SK-N-SH treated with all-trans-retinoic acid at 6 μM for 48 hours (cell line): ENCODE results near the gene ANKRD55.
A peak's percentile ranks its signal among the peaks of the same experiment; 100 is the strongest.

Source experiments
- ATAC-seq: fragments of 200-7000 bp; cut with Tn5 transposase; 3 replicates; pipeline ENCODE4 v1.9.1; 2020; ENCODE audit warnings: mild to moderate bottlenecking, moderate library complexity
- ARNTL ChIP-seq: fragments of 450-650 bp; formaldehyde crosslinking; IDR thresholded peaks from 2 replicates; pipeline ENCODE4 v1.5.0; 2020; ENCODE audit warnings: low read depth, mild to moderate bottlenecking, moderate library complexity, borderline replicate concordance
- BACH2 ChIP-seq: fragments of 250-450 bp; sonication (Bioruptor Pico); IDR thresholded peaks from 2 replicates; pipeline ENCODE4 v1.9.0; 2021; ENCODE audit warnings: mild to moderate bottlenecking, borderline replicate concordance
- CSDC2 ChIP-seq: fragments of 250-450 bp; sonication (Bioruptor Pico); IDR thresholded peaks from 2 replicates; pipeline ENCODE4 v1.5.0; 2020; ENCODE audit warnings: mild to moderate bottlenecking, moderate library complexity
- ESRRG ChIP-seq: fragments of 250-450 bp; sonication (Bioruptor Pico); IDR thresholded peaks from 2 replicates; pipeline ENCODE4 v1.6.1; 2021; ENCODE audit warnings: mild to moderate bottlenecking
- GLIS3 ChIP-seq: fragments of 250-450 bp; sonication (Bioruptor Pico); IDR thresholded peaks from 2 replicates; pipeline ENCODE4 v1.5.0; 2020; ENCODE audit warnings: mild to moderate bottlenecking, moderate library complexity
- ISL1 ChIP-seq: fragments of 250-450 bp; sonication (Bioruptor Pico); IDR thresholded peaks from 2 replicates; pipeline ENCODE4 v2.1.2; 2022; ENCODE audit warnings: mild to moderate bottlenecking, moderate library complexity
- OSR1 ChIP-seq: fragments of 250-450 bp; sonication (Bioruptor Pico); IDR thresholded peaks from 2 replicates; pipeline ENCODE4 v1.8.0; 2022; ENCODE audit warnings: moderate library complexity, mild to moderate bottlenecking, inconsistent platforms
- RARB ChIP-seq: fragments of 250-450 bp; sonication (Bioruptor Pico); IDR thresholded peaks from 2 replicates; pipeline ENCODE4 v1.8.0; 2021; ENCODE audit warnings: mild to moderate bottlenecking, moderate library complexity
- SNAI2 ChIP-seq: fragments of 250-450 bp; sonication (Bioruptor Pico); IDR thresholded peaks from 2 replicates; pipeline ENCODE4 v1.5.0; 2020; ENCODE audit warnings: mild to moderate bottlenecking, moderate library complexity
- ZNF565 ChIP-seq: fragments of 450-650 bp; formaldehyde crosslinking; conservative IDR thresholded peaks from 2 replicates; pipeline ENCODE4 v1.5.0; 2020; ENCODE audit warnings: low read depth, mild to moderate bottlenecking, moderate library complexity
- ZNF70 ChIP-seq: fragments of 450-650 bp; formaldehyde crosslinking; IDR thresholded peaks from 2 replicates; pipeline ENCODE4 v1.5.0; 2020; ENCODE audit warnings: mild to moderate bottlenecking, moderate library complexity
- ZNF8 ChIP-seq: fragments of 450-650 bp; formaldehyde crosslinking; IDR thresholded peaks from 2 replicates; pipeline ENCODE4 v1.5.0; 2020; ENCODE audit warnings: mild to moderate bottlenecking, moderate library complexity
- TF ChIP-seq, protein P1 (sequence below): fragments of 250-450 bp; sonication (Bioruptor Pico); IDR thresholded peaks from 2 replicates; pipeline ENCODE4 v1.5.1; 2021; ENCODE audit warnings: mild to moderate bottlenecking, moderate library complexity
- TF ChIP-seq, protein P2 (sequence below): fragments of 250-450 bp; sonication (Bioruptor Pico); IDR thresholded peaks from 2 replicates; pipeline ENCODE4 v1.8.0; 2020; ENCODE audit warnings: mild to moderate bottlenecking, moderate library complexity, borderline replicate concordance
- TF ChIP-seq, protein P3 (sequence below): fragments of 250-450 bp; sonication (Bioruptor Pico); IDR thresholded peaks from 2 replicates; pipeline ENCODE4 v1.5.1; 2020; ENCODE audit warnings: low read depth, mild to moderate bottlenecking, moderate library complexity
- TF ChIP-seq, protein P4 (sequence below): fragments of 250-450 bp; sonication (Bioruptor Pico); IDR thresholded peaks from 2 replicates; pipeline ENCODE4 v1.8.0; 2021; ENCODE audit warnings: low read depth, mild to moderate bottlenecking, moderate library complexity, borderline replicate concordance
- TF ChIP-seq, protein P5 (sequence below): fragments of 250-450 bp; sonication (Bioruptor Pico); IDR thresholded peaks from 2 replicates; pipeline ENCODE4 v1.5.0; 2020; ENCODE audit warnings: mild to moderate bottlenecking, moderate library complexity

Gene ANKRD55

DNA sequence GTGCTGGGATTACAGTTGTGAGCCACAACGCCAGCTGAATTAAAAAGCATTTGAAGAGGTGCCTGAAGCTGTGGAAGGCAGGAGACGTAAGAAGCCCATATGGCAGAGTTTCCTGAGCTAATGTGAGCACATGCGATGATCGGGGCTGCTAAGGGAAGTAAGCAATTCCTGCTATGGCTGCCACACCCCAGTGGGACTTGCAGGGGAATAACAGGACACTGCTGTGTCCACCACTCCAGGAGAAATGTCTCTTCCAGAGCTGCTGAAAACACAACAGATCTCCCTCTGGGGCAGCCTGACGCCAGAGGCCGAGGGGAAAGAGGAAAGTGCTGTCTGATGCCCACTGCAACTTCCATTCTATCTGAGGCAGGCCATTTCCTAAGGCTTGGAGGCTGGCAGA lies 46.2 kb upstream of the ANKRD55 start (continued):
- TF ChIP-seq, protein P1, sequence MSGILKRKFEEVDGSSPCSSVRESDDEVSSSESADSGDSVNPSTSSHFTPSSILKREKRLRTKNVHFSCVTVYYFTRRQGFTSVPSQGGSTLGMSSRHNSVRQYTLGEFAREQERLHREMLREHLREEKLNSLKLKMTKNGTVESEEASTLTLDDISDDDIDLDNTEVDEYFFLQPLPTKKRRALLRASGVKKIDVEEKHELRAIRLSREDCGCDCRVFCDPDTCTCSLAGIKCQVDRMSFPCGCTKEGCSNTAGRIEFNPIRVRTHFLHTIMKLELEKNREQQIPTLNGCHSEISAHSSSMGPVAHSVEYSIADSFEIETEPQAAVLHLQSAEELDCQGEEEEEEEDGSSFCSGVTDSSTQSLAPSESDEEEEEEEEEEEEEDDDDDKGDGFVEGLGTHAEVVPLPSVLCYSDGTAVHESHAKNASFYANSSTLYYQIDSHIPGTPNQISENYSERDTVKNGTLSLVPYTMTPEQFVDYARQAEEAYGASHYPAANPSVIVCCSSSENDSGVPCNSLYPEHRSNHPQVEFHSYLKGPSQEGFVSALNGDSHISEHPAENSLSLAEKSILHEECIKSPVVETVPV = no peak
- TF ChIP-seq ZNF8 (no peak), ZNF565 (CRISPR knock-in tag) (no peak)
- TF ChIP-seq, all 23 proteins: peak for 0

DNA sequence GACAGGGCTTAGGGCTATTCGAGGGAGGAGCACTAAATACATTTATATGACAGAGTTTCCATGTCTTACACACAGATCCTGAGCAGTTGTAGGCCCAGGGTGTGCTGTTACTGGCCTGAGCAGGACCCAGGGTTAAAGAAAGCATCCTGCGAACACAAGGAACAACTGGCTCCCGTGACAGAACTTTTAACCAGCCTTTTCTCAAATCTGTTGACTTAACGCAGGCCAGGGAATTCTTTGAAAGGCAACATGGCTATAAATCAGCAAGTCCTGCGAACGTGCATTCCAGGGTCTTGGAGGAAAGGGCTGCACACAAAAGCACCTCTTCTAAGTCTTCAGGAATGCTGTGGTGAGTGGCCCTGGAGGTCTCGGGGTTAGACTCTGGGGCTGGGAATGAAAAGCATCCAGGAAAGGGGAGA lies 45.2 kb upstream of the ANKRD55 start:
- no peak for TF ChIP-seq ZNF70 (CRISPR knock-in tag)
- TF ChIP-seq, protein P2, sequence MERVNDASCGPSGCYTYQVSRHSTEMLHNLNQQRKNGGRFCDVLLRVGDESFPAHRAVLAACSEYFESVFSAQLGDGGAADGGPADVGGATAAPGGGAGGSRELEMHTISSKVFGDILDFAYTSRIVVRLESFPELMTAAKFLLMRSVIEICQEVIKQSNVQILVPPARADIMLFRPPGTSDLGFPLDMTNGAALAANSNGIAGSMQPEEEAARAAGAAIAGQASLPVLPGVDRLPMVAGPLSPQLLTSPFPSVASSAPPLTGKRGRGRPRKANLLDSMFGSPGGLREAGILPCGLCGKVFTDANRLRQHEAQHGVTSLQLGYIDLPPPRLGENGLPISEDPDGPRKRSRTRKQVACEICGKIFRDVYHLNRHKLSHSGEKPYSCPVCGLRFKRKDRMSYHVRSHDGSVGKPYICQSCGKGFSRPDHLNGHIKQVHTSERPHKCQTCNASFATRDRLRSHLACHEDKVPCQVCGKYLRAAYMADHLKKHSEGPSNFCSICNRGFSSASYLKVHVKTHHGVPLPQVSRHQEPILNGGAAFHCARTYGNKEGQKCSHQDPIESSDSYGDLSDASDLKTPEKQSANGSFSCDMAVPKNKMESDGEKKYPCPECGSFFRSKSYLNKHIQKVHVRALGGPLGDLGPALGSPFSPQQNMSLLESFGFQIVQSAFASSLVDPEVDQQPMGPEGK (CRISPR knock-in tag) = 0 out of 2 replicates have a peak, but pooled peaks have one; percentile 42
- no peak for TF ChIP-seq ZNF8
- TF ChIP-seq ARNTL (CRISPR knock-in tag) = no peak
- TF ChIP-seq ESRRG (CRISPR knock-in tag) = no peak
- TF ChIP-seq ISL1 (CRISPR knock-in tag) = peak; percentile 76
- TF ChIP-seq CSDC2 = peak; percentile 24
- TF ChIP-seq, protein P3, sequence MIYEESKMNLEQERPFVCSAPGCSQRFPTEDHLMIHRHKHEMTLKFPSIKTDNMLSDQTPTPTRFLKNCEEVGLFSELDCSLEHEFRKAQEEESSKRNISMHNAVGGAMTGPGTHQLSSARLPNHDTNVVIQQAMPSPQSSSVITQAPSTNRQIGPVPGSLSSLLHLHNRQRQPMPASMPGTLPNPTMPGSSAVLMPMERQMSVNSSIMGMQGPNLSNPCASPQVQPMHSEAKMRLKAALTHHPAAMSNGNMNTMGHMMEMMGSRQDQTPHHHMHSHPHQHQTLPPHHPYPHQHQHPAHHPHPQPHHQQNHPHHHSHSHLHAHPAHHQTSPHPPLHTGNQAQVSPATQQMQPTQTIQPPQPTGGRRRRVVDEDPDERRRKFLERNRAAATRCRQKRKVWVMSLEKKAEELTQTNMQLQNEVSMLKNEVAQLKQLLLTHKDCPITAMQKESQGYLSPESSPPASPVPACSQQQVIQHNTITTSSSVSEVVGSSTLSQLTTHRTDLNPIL (CRISPR knock-in tag) = peak; percentile 43; the same call in 1 of the 2 replicates
- ATAC-seq = peak; percentile 86

DNA sequence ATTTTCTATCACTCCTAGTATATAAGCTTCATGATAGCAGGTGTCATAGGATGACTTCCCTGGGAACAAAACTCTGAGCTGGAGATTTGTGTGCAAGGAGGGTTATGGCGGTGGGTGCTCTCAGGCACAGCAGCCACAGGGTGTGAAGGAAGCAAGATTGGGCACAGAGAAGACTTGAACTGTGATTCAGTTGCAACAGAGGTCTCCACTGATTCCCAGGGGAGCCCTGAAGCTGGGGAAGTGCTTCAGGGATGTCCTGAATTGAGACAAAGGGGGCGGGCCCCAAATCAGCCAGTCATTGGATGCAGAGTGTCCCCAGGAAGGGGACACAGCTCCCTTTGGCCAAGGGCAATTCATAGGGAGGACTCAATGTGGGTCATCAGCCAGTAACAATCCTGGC lies 44.4 kb upstream of the ANKRD55 start:
- TF ChIP-seq ZNF565 (CRISPR knock-in tag) = no peak
- TF ChIP-seq, protein P4, sequence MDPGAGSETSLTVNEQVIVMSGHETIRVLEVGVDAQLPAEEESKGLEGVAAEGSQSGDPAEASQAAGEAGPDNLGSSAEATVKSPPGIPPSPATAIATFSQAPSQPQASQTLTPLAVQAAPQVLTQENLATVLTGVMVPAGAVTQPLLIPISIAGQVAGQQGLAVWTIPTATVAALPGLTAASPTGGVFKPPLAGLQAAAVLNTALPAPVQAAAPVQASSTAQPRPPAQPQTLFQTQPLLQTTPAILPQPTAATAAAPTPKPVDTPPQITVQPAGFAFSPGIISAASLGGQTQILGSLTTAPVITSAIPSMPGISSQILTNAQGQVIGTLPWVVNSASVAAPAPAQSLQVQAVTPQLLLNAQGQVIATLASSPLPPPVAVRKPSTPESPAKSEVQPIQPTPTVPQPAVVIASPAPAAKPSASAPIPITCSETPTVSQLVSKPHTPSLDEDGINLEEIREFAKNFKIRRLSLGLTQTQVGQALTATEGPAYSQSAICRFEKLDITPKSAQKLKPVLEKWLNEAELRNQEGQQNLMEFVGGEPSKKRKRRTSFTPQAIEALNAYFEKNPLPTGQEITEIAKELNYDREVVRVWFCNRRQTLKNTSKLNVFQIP (CRISPR knock-in tag) = no peak
- no peak for TF ChIP-seq ZNF8
- no peak for TF ChIP-seq SNAI2 (CRISPR knock-in tag)
- no peak for TF ChIP-seq GLIS3 (CRISPR knock-in tag)
- TF ChIP-seq CSDC2 = no peak
- TF ChIP-seq RARB (CRISPR knock-in tag) = no peak
- TF ChIP-seq, protein P2 (CRISPR knock-in tag) = no peak
- TF ChIP-seq ZNF70 (CRISPR knock-in tag) = no peak
- TF ChIP-seq OSR1 (CRISPR knock-in tag) = no peak
- TF ChIP-seq BACH2 (CRISPR knock-in tag) = no peak
- TF ChIP-seq, protein P5, sequence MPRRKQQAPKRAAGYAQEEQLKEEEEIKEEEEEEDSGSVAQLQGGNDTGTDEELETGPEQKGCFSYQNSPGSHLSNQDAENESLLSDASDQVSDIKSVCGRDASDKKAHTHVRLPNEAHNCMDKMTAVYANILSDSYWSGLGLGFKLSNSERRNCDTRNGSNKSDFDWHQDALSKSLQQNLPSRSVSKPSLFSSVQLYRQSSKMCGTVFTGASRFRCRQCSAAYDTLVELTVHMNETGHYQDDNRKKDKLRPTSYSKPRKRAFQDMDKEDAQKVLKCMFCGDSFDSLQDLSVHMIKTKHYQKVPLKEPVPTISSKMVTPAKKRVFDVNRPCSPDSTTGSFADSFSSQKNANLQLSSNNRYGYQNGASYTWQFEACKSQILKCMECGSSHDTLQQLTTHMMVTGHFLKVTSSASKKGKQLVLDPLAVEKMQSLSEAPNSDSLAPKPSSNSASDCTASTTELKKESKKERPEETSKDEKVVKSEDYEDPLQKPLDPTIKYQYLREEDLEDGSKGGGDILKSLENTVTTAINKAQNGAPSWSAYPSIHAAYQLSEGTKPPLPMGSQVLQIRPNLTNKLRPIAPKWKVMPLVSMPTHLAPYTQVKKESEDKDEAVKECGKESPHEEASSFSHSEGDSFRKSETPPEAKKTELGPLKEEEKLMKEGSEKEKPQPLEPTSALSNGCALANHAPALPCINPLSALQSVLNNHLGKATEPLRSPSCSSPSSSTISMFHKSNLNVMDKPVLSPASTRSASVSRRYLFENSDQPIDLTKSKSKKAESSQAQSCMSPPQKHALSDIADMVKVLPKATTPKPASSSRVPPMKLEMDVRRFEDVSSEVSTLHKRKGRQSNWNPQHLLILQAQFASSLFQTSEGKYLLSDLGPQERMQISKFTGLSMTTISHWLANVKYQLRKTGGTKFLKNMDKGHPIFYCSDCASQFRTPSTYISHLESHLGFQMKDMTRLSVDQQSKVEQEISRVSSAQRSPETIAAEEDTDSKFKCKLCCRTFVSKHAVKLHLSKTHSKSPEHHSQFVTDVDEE (CRISPR knock-in tag) = no peak
- TF ChIP-seq, protein P1 = no peak
- ATAC-seq = no peak
